Measurements from ENCODE around the gene ELMO1. TPM values are rescaled to one million over a fixed set of nuclear protein-coding genes. Genes with fewer than 3 reads are reported as not detected.

Gene ELMO1
- total RNA-seq, 1 experiment from 2014 or later: not detected

DNA sequence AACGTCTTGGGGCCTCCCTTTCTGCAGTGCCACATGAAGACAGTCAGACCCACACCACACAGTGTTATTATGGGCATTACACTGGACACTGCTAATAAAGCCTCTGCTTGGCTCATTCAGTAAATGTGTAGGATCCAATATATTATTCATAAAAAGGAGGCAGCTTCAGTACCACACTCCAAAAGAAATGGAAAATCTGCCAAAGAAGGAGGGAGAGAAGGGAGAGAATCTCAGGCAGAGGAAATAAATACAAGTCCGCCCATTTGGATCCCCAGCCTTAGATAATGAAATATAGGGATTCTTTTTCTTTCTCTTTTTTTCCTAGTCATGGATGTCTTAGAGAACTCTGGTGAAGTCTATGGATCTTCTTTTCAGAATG is 162.2 kb downstream of the ELMO1 start:
- intact Hi-C loops (cut with micrococcal nuclease): no loop called here
- ChIA-PET CTCF (no interaction called here), POLR2A (ENCODE audit: unreplicated experiment) (no interaction called here)
- Histone ChIP-seq H3K27ac (ENCODE audit: low read length) (no peak overlapping the region), H3K4me1 (ENCODE audit: insufficient read depth, low read length) (no peaks in the 10 kb centered on the region), H3K9me2 (replicated peaks; ENCODE audit: low read length) (no peaks in the 10 kb centered on the region), H3K36me3 (ENCODE audit: low read depth, low read length) (no peaks in the 10 kb centered on the region; the same call in 1 of the 2 replicates), H4K20me1 (ENCODE audit: low read length) (no peaks in the 10 kb centered on the region), H3K79me2 (ENCODE audit: low read length) (no peaks in the 10 kb centered on the region), H3K9ac (ENCODE audit: low read length) (no peak overlapping the region), H3K9me3 (ENCODE audit: low read length) (no peaks in the 10 kb centered on the region), H3K27me3 (ENCODE audit: low read length) (no peaks in the 10 kb centered on the region), H2AFZ (ENCODE audit: low read length) (no peak overlapping the region), H3F3A (ENCODE audit: low read length, unreplicated experiment) (no peaks in the 10 kb centered on the region), H3K4me2 (ENCODE audit: low read length) (no peak overlapping the region), H3K4me3 (ENCODE audit: low read length) (no peak overlapping the region)
- DNase-seq (no peak), ATAC-seq (no peak)
- no TSS peak for BruUV-seq (replicated peaks)
- TF ChIP-seq EZH2 (IDR thresholded peaks at IDR 0.05; ENCODE audit: low read length, unreplicated experiment) (no peak), EZH2phosphoT487 (IDR thresholded peaks at IDR 0.05; ENCODE audit: borderline replicate concordance, low read length) (no peak), CTCF (conservative IDR thresholded peaks at IDR 0.05; ENCODE audit: low read depth, low read length) (no peak)

DNA sequence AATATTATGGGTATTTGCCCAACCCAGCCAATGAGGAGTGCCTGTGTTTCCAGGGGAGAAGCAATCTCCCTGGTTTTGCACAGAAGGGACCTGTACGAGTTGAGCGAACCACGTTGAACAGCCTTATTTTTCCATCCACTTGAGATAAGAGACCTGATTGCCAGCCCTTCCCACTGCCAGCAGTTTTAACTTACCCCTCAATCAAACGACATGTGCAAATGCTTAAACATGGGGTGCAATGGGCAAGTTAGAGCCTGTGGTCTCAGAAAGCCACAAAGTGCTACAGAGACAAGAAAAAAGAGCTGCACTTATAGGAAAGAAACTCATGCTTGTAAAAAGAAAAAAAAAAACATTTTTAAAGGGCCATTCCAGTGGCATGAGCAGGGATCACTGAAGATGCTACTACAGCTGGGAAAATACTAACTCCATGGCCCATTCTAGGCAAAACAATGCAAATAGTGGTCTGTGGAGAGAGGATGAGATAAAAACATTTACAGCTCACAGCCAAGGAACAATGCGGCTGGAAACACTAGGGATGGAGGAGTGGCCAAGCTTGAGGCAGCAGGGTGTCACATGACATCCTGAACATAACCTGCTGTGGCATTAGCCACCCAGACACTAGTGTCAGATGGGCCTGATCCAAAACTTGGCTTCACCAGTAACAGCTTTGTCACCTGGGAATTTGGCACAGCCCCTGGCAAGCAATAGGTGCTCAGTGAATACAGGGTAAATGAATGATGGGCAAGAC is 162.8 kb downstream of the ELMO1 start:
- H3F3A ChIP-seq (ENCODE audit: low read length, unreplicated experiment): no peaks in the 10 kb centered on the region
- TF ChIP-seq EZH2 (IDR thresholded peaks at IDR 0.05; ENCODE audit: low read length, unreplicated experiment) (no peak), EZH2phosphoT487 (IDR thresholded peaks at IDR 0.05; ENCODE audit: borderline replicate concordance, low read length) (no peak), CTCF (conservative IDR thresholded peaks at IDR 0.05; ENCODE audit: low read depth, low read length) (no peak)
- no peaks in the 10 kb centered on the region; the same call in 1 of the 2 replicates for H3K36me3 ChIP-seq (ENCODE audit: low read depth, low read length)
- ATAC-seq (no peak), DNase-seq (no peak)
- CTCF ChIA-PET: no interaction called here
- no peaks in the 10 kb centered on the region for H3K79me2 ChIP-seq (ENCODE audit: low read length)
- H3K9ac ChIP-seq (ENCODE audit: low read length): no peak overlapping the region
- no TSS peak for BruUV-seq (replicated peaks)
- intact Hi-C loops (cut with micrococcal nuclease): no loop called here
- H3K9me2 ChIP-seq (replicated peaks; ENCODE audit: low read length): no peaks in the 10 kb centered on the region
- POLR2A ChIA-PET (ENCODE audit: unreplicated experiment): no interaction called here
- H4K20me1 ChIP-seq (ENCODE audit: low read length): no peaks in the 10 kb centered on the region
- no peaks in the 10 kb centered on the region for H3K9me3 ChIP-seq (ENCODE audit: low read length)
- no peaks in the 10 kb centered on the region for H3K27me3 ChIP-seq (ENCODE audit: low read length)
- H3K27ac ChIP-seq (ENCODE audit: low read length): no peak overlapping the region
- no peak overlapping the region for H2AFZ ChIP-seq (ENCODE audit: low read length)
- H3K4me1 ChIP-seq (ENCODE audit: insufficient read depth, low read length): no peaks in the 10 kb centered on the region
- no peak overlapping the region for H3K4me2 ChIP-seq (ENCODE audit: low read length)
- no peak overlapping the region for H3K4me3 ChIP-seq (ENCODE audit: low read length)

GRCh38 chr7:37284805-37285231 is 163.8 kb downstream of the ELMO1 start:
- ChIA-PET POLR2A (ENCODE audit: unreplicated experiment) (no interaction called here), CTCF (no interaction called here)
- Histone ChIP-seq H3K4me2 (ENCODE audit: low read length) (no peak overlapping the region), H3K4me3 (ENCODE audit: low read length) (no peak overlapping the region), H4K20me1 (ENCODE audit: low read length) (no peaks in the 10 kb centered on the region), H3K9me2 (replicated peaks; ENCODE audit: low read length) (no peaks in the 10 kb centered on the region), H3K27ac (ENCODE audit: low read length) (no peak overlapping the region), H3K79me2 (ENCODE audit: low read length) (no peaks in the 10 kb centered on the region), H3K27me3 (ENCODE audit: low read length) (no peaks in the 10 kb centered on the region), H3F3A (ENCODE audit: low read length, unreplicated experiment) (no peaks in the 10 kb centered on the region), H3K36me3 (ENCODE audit: low read depth, low read length) (no peaks in the 10 kb centered on the region; the same call in 1 of the 2 replicates), H3K9ac (ENCODE audit: low read length) (no peak overlapping the region), H3K9me3 (ENCODE audit: low read length) (no peaks in the 10 kb centered on the region), H3K4me1 (ENCODE audit: insufficient read depth, low read length) (no peaks in the 10 kb centered on the region), H2AFZ (ENCODE audit: low read length) (no peak overlapping the region)
- intact Hi-C loops (cut with micrococcal nuclease): no loop called here
- BruUV-seq (replicated peaks): no TSS peak
- ATAC-seq (no peak), DNase-seq (peak; percentile 36)
- TF ChIP-seq EZH2phosphoT487 (IDR thresholded peaks at IDR 0.05; ENCODE audit: borderline replicate concordance, low read length) (no peak), CTCF (conservative IDR thresholded peaks at IDR 0.05; ENCODE audit: low read depth, low read length) (peak; percentile 51), EZH2 (IDR thresholded peaks at IDR 0.05; ENCODE audit: low read length, unreplicated experiment) (no peak)
